Endothelial cell of umbilical vein (primary cell): ENCODE measurements around the gene ZNF3.

Experiments used
- EZH2 ChIP-seq: IDR thresholded peaks from 2 replicates; pipeline ENCODE4 v1.6.1; 2012; ENCODE audit warnings: borderline replicate concordance, low read depth, mild to moderate bottlenecking, moderate library complexity, low read length, inconsistent platforms; ENCODE audit not compliant: severe bottlenecking
- FOS ChIP-seq: IDR thresholded peaks from 2 replicates; pipeline ENCODE4 v1.6.1; 2011; ENCODE audit warnings: mild to moderate bottlenecking, low read length, moderate library complexity, borderline replicate concordance; ENCODE audit not compliant: insufficient read depth
- POLR2A ChIP-seq: IDR thresholded peaks from 2 replicates; pipeline ENCODE4 v1.6.1; 2012; ENCODE audit warnings: low read depth, mild to moderate bottlenecking, control low read depth, low read length
- POLR2AphosphoS5 ChIP-seq: IDR thresholded peaks from 2 replicates; pipeline ENCODE4 v1.6.1; 2012; ENCODE audit warnings: low read depth, mild to moderate bottlenecking, control low read depth, low read length, moderate library complexity; ENCODE audit not compliant: insufficient read depth
- TF ChIP-seq, protein P1 (sequence below), 2 donors: IDR thresholded peaks; 1 replicate in 1 of 2; 2 replicates in 1 of 2; pipeline ENCODE4 v1.5.1; 2011; ENCODE audit warnings: low read length in 2 of 2, mild to moderate bottlenecking in 2 of 2, moderate library complexity in 2 of 2, control low read depth in 1 of 2, inconsistent platforms in 1 of 2, low read depth in 1 of 2; ENCODE audit not compliant: insufficient read depth in 1 of 2; ENCODE audit errors: extremely low read depth in 1 of 2
- TF ChIP-seq, protein P2 (sequence below): IDR thresholded peaks from 2 replicates; pipeline ENCODE4 v1.6.1; 2011; ENCODE audit not compliant: insufficient read depth, insufficient read length

DNA sequence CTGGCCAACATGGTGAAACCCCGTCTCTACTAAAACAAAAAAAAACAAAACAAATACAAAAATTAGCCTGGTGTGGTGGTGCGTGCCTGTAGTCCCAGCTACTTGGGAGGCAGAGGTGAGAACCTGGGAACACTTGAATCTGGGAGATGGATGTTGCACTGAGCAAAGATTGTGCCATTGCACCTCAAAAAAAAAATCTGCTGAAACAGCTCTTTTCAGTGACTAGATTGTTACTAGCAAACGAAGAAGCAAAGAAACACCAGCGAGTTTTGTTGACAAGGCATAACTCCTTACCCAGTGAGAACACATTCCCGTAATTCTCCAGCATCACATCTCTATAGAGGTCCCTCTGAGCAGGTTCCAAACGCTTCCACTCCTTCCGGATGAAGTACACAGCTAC, 6.7 kb downstream of the ZNF3 start:
- TF ChIP-seq, protein P1, sequence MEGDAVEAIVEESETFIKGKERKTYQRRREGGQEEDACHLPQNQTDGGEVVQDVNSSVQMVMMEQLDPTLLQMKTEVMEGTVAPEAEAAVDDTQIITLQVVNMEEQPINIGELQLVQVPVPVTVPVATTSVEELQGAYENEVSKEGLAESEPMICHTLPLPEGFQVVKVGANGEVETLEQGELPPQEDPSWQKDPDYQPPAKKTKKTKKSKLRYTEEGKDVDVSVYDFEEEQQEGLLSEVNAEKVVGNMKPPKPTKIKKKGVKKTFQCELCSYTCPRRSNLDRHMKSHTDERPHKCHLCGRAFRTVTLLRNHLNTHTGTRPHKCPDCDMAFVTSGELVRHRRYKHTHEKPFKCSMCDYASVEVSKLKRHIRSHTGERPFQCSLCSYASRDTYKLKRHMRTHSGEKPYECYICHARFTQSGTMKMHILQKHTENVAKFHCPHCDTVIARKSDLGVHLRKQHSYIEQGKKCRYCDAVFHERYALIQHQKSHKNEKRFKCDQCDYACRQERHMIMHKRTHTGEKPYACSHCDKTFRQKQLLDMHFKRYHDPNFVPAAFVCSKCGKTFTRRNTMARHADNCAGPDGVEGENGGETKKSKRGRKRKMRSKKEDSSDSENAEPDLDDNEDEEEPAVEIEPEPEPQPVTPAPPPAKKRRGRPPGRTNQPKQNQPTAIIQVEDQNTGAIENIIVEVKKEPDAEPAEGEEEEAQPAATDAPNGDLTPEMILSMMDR (IDR thresholded peaks at IDR 0.05; ENCODE audit: extremely low read depth in 1 of 2, insufficient read depth in 1 of 2, low read depth in 1 of 2, low read length in 2 of 2): no peak
- TF ChIP-seq POLR2AphosphoS5: no peak
- TF ChIP-seq EZH2: no peak
- TF ChIP-seq, protein P2, sequence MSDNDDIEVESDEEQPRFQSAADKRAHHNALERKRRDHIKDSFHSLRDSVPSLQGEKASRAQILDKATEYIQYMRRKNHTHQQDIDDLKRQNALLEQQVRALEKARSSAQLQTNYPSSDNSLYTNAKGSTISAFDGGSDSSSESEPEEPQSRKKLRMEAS: no peak
- no peak for TF ChIP-seq POLR2A
- TF ChIP-seq FOS: no peak
